ENCODE results near the gene UBE2J1.

DNA sequence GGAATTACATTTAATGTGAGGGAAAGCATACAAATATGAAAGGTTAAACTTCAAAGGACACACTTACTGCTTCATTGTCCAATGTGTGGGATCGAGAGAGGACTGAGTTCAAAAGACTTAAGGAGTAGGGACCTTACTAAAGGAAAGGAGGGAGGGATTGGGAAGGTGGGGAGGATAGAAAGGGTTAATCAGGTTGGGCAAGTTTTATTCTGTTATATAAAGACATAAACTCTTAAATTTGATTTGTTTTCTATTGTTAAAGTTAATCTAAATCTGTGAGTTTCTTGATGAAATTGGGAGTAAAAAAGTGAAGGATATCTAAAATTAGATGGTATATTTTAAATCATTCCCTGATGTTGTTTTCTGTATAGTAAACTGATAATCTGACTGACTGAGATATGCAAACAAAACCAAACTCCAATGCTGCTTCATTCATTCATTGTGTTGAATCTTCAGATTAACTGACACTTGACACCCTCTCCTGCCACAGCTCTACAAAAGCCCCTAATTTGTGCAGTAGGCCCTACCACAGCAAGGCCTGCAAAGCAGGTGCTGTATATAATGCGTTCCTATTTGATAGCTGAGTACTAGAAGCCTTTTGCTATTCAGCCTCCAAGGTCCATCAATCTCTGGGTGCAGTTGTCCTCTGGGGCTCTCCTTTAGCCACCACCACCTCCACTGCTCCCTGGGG is 1.3 kb upstream of the UBE2J1 start:
- TF ChIP-seq POU2F2 (IDR thresholded peaks at IDR 0.05; ENCODE audit: low read depth, low read length) (no peak), POLR2AphosphoS5 (IDR thresholded peaks at IDR 0.05; ENCODE audit: low read depth, low read length) (no peak), POLR2A (IDR thresholded peaks at IDR 0.05; ENCODE audit: low read depth, low read length) (no peak)
